ENCODE results near the gene GOLPH3.
A peak's percentile ranks its signal among the peaks of the same experiment; 100 is the strongest.

GOLPH3 gene

GRCh38 chr5:32172186-32172911 lies 1.8 kb downstream of the GOLPH3 start:
- H3K27ac ChIP-seq: peak overlapping the region in 18 of 21 experiments; percentile 97 to 100 (median 100)
- H3K4me3 ChIP-seq: peak overlapping the region; percentile 66 to 99 (median 91)

DNA sequence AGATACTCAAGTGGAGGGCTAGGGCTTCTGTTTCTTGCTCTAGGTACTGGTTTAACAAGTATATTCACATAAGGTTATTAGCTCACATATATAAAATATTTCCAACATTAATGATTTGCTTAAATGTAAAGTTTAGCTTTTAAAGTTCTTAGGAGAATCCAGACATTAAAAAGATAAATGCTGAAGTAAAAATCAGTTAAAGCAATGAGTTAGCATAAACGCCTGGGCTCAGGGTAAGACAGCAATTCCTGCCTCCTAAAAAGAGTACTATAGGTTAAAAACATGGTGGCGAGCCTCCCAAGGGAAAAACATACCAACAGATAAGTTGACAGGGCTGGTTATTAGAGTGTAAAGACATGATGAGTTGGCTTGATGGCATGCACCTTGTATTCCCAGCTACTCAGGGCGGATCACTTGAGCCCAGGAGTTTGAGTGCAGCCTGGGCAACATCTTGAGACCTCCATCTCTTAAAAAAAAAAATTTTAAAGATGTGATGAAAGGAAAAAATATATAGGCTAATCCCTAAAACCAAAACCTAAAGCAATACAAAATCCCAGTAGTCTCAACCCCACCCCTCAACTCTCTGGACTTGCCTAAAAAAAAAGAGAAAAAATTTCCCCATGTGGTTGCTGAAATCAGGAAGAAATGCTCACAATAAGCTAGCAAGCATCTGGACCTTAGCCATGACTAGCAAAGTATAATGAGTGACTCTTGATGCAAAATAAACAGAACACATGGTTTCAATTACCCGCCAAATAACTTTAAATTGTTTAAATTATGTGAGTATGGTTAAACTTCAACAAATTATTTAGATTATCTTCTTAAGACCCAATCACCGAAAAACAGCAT lies 3.6 kb downstream of the GOLPH3 start:
- Histone ChIP-seq H3K4me3 (no peak overlapping the region), H3K27ac (peak overlapping the region in 4 of 21 experiments; percentile 8 to 37 (median 20))

DNA sequence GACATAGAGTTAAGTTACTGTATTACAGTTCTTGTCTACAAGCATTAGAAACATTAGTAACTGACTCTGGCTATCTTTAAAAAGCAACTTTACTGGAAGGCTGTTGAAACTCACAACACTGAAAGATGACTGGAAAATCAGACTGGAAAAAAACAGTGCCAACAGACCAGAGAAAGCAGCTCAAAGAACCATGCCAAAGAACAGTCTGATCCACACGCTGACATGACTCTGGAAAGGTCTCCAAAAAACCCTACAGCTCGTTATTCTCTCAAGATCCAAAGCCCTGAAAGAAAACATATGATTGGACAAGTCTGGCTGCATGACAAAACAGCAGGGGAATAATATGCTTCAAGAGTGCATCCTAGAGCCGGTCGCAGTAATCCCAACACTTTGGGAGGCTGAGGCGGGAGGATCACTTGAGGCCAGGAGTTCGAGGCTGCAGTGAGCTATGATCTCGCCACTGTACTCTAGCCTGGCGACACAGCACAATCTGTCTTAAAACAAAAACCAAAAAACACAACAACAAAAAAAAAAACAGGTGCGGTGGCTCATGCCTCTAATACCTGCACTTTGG lies 5.6 kb downstream of the GOLPH3 start:
- no peak overlapping the region for H3K4me3 ChIP-seq
- no peak overlapping the region for H3K27ac ChIP-seq

GRCh38 chr5:32165597-32165996 lies 8.5 kb downstream of the GOLPH3 start:
- Histone ChIP-seq H3K27ac (peak overlapping the region in 2 of 21 experiments; percentile 10 to 25), H3K4me3 (no peak overlapping the region)

DNA sequence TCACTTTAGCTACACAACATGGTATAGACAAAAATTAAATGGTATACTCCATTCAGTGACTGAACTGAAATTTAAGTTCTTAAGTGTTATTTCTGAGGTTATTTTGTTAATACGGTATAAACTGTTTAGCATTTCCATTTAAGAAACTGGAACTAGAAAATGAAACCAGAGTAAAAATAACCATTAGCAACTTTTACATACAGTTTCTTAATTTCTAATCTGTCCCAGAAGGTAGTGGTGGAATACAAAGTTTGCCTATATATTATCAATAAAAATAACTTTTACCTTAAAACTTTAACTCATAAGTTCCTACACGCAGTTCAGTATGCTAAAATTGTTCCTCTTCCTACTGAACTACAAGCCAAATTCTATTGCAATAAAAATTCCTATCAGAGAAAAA lies 10.3 kb downstream of the GOLPH3 start:
- no peak overlapping the region for H3K4me3 ChIP-seq
- H3K27ac ChIP-seq: peak overlapping the region in 2 of 21 experiments; percentile 18 to 21

DNA sequence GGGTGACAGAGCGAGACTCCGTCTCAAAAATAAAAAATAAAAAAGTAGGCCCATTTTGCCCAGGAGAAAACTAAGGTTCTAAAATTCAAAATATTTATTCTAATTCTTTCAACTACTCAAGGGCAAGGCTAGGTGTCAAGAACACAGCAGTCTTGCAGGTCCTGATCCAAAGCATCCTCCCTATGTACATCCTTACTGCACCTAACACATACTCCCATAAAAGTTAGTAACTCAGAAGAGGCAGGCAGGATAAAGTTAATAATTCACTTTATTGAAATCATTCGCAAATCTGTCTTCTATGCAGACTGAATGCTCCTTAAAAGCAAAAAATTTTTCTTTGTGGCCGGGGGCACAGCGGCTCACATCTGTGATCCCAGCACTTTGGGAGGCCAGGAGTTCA lies 11.1 kb downstream of the GOLPH3 start:
- peak overlapping the region in 1 of 21 experiments; percentile 21 for H3K27ac ChIP-seq
- no peak overlapping the region for H3K4me3 ChIP-seq

- Histone ChIP-seq H3K27ac (peak overlapping the region in 1 of 21 experiments; percentile 17), H3K4me3 (no peak overlapping the region)
Measured at GRCh38 chr5:32160228-32160627, 13.9 kb downstream of the GOLPH3 start.

DNA sequence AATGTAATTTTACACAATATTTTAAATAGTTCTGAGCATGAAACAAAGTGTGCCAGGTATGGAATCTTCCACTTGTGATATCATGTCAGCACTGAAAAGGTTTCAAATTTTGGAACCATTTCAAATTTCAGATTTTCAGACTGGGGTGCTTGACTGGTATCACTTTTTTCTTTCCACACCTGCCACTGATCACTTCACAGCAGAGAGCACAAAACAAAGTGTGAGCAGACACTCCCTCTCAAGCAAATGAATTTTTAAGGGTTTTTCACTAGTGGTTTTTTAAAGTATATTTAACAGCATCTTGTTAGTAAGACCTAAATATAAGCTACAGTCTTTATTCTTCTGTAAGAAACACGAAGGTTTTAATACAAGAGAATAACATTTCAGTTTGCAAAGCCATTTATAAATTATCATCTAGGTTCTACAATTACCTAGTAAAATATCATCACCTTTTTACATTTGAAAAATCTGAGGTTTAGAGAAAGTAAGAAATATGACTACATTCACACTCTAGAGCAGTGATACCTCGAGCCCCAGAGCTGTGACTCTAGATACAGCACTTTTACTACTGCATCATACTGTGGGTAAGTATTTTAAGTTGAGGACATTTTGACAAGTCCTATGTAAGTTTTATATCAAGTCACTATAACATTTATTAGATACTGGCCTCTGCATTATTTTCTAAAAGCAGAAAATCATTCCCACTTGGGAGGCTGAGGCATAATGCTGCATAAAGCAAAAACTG lies 14.6 kb downstream of the GOLPH3 start:
- H3K4me3 ChIP-seq: no peak overlapping the region
- peak overlapping the region in 1 of 21 experiments; percentile 17 for H3K27ac ChIP-seq

DNA sequence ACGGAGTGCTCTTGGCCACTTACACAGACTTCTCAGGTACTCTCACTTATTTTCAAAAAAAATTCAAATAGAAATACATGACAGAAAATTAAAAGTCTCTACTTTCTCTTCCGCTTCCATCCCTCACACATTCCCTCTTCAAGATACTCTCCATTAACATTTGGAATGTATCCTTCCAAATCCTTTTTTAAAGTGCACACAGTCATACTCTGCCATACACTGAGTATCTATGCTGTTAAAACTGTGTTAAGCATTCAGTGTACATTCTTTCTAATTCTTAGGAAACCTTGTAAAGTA lies 15.5 kb downstream of the GOLPH3 start:
- peak overlapping the region in 1 of 21 experiments; percentile 17 for H3K27ac ChIP-seq
- no peak overlapping the region for H3K4me3 ChIP-seq

DNA sequence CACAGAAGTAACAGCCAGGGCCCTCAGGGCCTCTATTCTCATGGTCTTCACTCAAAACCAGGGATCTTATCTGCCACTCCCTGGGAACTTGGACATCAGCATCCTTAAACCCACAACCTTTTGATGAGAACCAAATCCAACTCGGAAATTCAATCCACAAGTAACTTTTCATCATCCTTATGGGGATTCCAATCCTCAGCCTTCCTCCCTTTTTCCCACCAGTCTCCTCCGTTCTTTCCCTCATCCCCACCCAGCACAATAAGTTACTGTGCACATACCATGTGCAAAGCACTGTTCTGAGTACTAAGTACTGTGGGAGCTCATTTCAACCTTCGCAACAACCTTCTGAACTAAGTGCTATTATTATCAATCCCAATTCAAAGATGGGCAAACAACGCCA lies 17.0 kb downstream of the GOLPH3 start:
- Histone ChIP-seq H3K27ac (no peak overlapping the region), H3K4me3 (no peak overlapping the region)

DNA sequence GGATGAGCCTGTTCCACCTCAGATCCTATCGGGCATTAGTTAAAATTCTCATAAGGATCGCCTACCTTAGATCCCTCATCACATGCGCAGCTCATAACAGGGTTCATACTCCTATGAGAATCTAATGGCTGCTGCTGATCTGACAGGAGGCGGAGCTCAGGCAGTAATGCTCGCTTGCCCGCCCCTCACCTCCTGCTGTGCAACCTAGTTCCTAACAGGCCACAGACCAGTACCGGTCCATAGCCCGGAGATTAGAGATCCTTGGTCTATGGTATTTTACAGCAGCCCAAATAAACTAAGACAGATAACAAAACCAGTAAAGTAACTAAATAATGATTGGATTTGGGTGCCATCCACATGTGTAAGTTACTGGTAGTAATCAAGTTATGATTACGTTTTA lies 17.5 kb downstream of the GOLPH3 start:
- no peak overlapping the region for H3K27ac ChIP-seq

DNA sequence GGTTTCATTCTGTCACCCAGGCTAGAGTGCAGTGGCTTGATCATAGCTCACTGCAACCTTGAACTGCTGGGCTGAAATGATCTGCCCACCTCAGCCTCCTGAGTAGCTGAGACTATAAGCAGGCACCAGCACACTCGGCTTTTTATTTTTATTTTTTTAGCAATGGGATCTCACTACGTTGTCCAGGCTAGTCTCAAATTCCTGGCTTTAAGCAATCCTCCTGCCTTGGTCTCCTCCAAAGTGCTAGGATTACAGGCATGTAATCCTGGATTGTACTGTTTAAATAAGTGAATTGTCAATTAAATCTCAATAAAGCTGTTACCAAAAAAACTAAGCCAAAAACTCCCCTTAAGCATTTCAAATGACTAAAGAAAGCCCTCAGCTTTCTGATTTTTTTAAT lies 18.9 kb downstream of the GOLPH3 start:
- H3K4me3 ChIP-seq: no peak overlapping the region
- H3K27ac ChIP-seq: no peak overlapping the region

More for the DNA sequence above, 17.5 kb downstream of the GOLPH3 start:
- H3K4me3 ChIP-seq: no peak overlapping the region

- H3K27ac ChIP-seq: no peak overlapping the region
Measured at GRCh38 chr5:32153723-32154122, 20.4 kb downstream of the GOLPH3 start.

DNA sequence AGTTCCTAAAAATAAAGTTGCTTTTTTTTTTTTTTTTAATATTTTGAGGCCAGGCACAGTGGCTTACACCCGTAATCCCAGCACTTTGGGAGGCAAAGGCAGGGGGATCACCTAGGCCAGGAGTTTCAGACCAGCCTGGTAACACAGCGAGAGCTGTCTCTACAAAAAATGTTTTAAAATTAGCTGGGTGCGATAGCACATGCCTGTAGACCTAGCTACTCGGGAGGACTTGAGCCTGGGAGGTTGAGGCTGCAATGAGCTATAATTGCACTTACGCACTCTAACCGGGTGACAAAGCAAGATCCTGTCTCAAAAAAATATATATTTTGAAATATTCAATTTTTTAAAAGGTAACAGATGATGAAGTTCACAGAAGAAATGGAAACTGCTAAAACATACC lies 22.9 kb downstream of the GOLPH3 start:
- Histone ChIP-seq H3K4me3 (no peak overlapping the region), H3K27ac (no peak overlapping the region)

More at GRCh38 chr5:32153723-32154122, 20.4 kb downstream of the GOLPH3 start:
- H3K4me3 ChIP-seq: no peak overlapping the region

- Histone ChIP-seq H3K27ac (no peak overlapping the region), H3K4me3 (no peak overlapping the region)
Measured at GRCh38 chr5:32150366-32150765, 23.8 kb downstream of the GOLPH3 start.

- Histone ChIP-seq H3K4me3 (no peak overlapping the region), H3K27ac (no peak overlapping the region)
Measured at GRCh38 chr5:32147959-32148358, 26.2 kb downstream of the GOLPH3 start.

- no peak overlapping the region for H3K27ac ChIP-seq
- no peak overlapping the region for H3K4me3 ChIP-seq
Measured at GRCh38 chr5:32147236-32147635, 26.9 kb downstream of the GOLPH3 start.

- H3K4me3 ChIP-seq: no peak overlapping the region
- no peak overlapping the region for H3K27ac ChIP-seq
Measured at GRCh38 chr5:32145378-32145777, 28.7 kb downstream of the GOLPH3 start.

- Histone ChIP-seq H3K4me3 (no peak overlapping the region), H3K27ac (no peak overlapping the region)
Measured at GRCh38 chr5:32144378-32145207, 29.5 kb downstream of the GOLPH3 start.
